ENCODE measurements around the gene SVBP.

The SVBP gene

DNA sequence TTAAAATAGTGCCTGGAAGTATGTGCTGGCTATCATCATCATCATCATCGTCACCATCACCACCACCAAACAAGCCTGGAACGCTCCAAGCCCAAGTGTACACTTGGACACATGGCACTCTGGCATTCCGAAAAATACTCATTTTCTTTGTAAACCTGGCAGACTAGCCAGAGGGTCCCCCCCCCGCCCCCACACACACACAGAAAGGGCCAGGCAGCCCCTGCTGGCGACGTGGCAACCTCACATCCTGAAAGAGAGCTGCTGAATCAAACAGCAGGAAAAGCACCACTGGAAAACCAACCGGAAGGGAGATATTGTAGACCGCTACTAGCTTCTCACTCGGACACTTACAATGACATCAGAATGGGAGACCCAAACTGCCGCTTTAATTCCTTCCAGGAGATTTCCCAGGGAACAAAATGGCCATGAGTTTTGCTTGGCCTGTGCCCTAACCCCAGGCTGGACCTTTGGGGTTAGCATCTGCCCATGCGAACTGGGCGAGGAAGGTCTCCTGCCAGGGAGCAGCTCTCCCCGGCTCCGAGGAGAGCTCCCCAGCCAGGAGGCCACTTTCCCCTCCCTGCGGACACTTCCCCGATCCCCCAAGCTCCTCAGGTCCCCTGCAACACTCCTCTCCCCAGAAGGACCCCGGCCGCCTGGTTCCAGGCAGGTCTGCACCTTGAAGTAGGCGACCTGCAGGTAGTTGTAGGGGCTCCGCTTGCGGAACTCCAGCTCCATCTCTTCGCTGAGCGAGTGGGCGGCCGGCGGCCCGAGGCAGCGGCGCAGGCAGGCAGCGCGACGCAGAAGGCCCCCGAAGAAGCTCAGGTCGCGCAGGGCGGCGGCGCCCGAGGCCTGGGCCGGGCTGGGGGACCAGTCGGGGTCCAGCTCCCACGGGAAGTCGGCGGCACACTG, 51.1 kb downstream of the SVBP start:
- Mint-ChIP-seq H3K9me3 (no peaks in the 10 kb centered on the region), H3K4me1 (peaks cover 13% of the 10 kb centered on the region), H3K27me3 (no peaks in the 10 kb centered on the region), H3K27ac (ENCODE audit: low read depth) (no peak overlapping the region), H3K36me3 (ENCODE audit: insufficient read depth) (peaks cover 9% of the 10 kb centered on the region), H3K4me3 (no peak overlapping the region)
- peak; percentile 7 for ATAC-seq (replicated peaks; ENCODE audit: extremely low read depth, poor library complexity, severe bottlenecking)
- DNase-seq (ENCODE audit: low spot score in 2 of 2): peak in 1 of 2 donors; percentile 28

DNA sequence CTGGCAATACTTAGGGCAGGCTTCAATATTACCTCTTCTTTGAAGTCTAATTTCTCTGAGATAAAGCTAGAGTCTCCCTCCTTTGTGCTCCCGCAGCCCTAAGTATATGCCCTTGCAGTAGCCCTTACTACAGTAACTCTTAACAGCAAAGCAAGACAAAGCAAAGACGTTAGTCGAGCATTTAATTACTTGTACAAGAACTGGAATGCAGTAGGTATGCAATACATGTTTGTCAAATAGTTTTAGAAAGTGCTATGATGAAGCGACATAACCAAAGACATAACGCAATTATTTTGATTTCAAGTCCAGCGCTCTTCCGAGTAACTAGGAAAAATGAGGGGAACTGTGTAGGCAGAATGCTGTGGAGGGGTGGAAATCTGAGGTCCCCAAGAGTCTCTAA, 51.9 kb downstream of the SVBP start:
- H3K4me3 Mint-ChIP-seq: no peak overlapping the region
- H3K27ac Mint-ChIP-seq (ENCODE audit: low read depth): no peak overlapping the region
- peaks cover 11% of the 10 kb centered on the region for H3K36me3 Mint-ChIP-seq (ENCODE audit: insufficient read depth)
- ATAC-seq (replicated peaks; ENCODE audit: extremely low read depth, poor library complexity, severe bottlenecking) (no peak), DNase-seq (ENCODE audit: low spot score in 2 of 2) (no peak)
- no peaks in the 10 kb centered on the region for H3K27me3 Mint-ChIP-seq
- peaks cover 6% of the 10 kb centered on the region for H3K4me1 Mint-ChIP-seq
- no peaks in the 10 kb centered on the region for H3K9me3 Mint-ChIP-seq

DNA sequence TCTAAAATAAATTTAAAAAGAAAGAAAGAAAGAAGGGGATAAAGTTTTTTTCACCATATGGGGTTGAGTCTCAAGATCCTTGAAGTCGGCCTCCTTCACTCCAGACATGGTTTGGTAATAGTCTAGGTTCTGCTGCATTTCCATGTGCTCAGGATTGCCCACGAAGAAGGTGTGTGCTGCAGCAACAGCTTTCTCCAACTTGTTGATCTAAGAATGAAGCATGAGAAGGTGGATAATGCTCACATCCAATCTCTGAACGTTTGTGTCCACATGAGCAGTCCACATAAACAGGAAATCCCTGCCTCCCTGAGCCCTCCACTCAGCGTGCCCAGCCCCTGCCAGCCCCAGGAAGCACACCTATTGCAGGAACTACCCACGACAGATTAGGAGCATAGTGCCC, 54.9 kb downstream of the SVBP start:
- no peak for DNase-seq (ENCODE audit: low spot score in 2 of 2)
- Mint-ChIP-seq H3K9me3 (no peaks in the 10 kb centered on the region), H3K36me3 (ENCODE audit: insufficient read depth) (peaks cover 22% of the 10 kb centered on the region), H3K27ac (ENCODE audit: low read depth) (no peak overlapping the region), H3K4me3 (no peak overlapping the region), H3K27me3 (no peaks in the 10 kb centered on the region), H3K4me1 (peaks cover under 1% of the 10 kb centered on the region)
- no peak for ATAC-seq (replicated peaks; ENCODE audit: extremely low read depth, poor library complexity, severe bottlenecking)

DNA sequence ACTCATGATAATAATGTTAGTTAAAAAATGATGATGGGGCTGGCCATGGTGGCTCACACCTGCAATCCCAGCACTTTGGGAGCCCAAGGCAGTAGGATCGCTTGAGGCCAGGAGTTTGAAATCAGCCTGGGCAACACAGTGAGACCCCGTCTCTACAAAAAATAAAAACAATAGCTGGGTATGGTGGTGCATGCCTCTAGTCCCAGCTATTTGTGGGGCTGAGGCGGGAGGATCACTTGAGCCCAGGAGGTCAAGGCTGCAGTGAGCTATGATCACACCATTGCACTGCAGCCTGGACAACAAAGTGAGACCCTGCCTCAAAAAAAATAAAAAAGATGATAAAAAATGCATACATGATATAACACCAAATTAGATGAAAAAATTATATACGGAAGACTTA, 55.6 kb downstream of the SVBP start:
- Mint-ChIP-seq H3K9me3 (no peaks in the 10 kb centered on the region), H3K27me3 (no peaks in the 10 kb centered on the region), H3K4me1 (peaks cover 8% of the 10 kb centered on the region), H3K27ac (ENCODE audit: low read depth) (no peak overlapping the region), H3K36me3 (ENCODE audit: insufficient read depth) (peaks cover 22% of the 10 kb centered on the region), H3K4me3 (no peak overlapping the region)
- DNase-seq (ENCODE audit: low spot score in 2 of 2) (no peak), ATAC-seq (replicated peaks; ENCODE audit: extremely low read depth, poor library complexity, severe bottlenecking) (no peak)

DNA sequence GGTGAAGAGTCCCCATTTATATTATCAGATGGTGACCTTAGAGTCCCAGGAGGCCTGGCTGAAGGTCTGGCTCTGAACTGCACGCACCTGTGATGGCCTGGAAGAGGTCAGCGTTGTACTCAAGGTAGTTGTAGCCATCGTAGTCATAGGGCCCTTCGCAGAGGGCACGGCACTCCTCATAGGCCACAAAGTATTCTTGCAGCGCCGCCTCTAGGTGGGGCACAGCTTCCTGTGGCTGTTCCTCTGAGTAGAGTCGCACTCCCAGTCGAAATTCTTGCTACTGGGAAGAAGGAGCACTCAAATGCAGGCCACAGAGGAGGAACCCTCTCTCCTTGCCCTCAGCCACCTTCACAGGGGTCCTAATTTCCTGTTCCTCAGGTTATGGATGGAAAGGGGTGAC, 58.1 kb downstream of the SVBP start:
- peaks cover 38% of the 10 kb centered on the region for H3K36me3 Mint-ChIP-seq (ENCODE audit: insufficient read depth)
- DNase-seq (ENCODE audit: low spot score in 2 of 2): no peak
- H3K27me3 Mint-ChIP-seq: no peaks in the 10 kb centered on the region
- no peak overlapping the region for H3K4me3 Mint-ChIP-seq
- H3K9me3 Mint-ChIP-seq: no peaks in the 10 kb centered on the region
- H3K27ac Mint-ChIP-seq (ENCODE audit: low read depth): no peak overlapping the region
- no peak for ATAC-seq (replicated peaks; ENCODE audit: extremely low read depth, poor library complexity, severe bottlenecking)
- H3K4me1 Mint-ChIP-seq: peaks cover 13% of the 10 kb centered on the region

DNA sequence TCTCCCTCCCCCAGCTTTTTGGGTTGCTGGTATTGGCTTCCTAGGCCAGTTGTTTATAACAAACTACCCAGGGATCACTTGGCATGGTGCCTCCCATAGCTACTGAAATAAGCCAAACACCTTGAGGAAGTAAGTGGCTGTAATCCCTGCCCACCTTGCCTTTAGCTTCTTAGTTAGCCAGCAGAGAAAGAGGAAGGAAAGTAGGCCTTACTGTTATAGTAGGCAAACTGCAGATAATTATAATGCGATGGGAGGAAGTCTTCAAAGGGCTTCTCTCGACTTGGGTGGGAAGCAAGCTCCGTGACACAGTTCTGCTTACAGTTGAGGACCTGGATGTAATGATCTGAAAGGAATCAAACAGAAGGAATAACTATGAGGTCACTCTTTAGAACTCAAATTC, 58.6 kb downstream of the SVBP start:
- H3K4me3 Mint-ChIP-seq: no peak overlapping the region
- H3K4me1 Mint-ChIP-seq: peaks cover 13% of the 10 kb centered on the region
- no peaks in the 10 kb centered on the region for H3K27me3 Mint-ChIP-seq
- H3K27ac Mint-ChIP-seq (ENCODE audit: low read depth): no peak overlapping the region
- DNase-seq (ENCODE audit: low spot score in 2 of 2) (no peak), ATAC-seq (replicated peaks; ENCODE audit: extremely low read depth, poor library complexity, severe bottlenecking) (no peak)
- no peaks in the 10 kb centered on the region for H3K9me3 Mint-ChIP-seq
- H3K36me3 Mint-ChIP-seq (ENCODE audit: insufficient read depth): peaks cover 39% of the 10 kb centered on the region

DNA sequence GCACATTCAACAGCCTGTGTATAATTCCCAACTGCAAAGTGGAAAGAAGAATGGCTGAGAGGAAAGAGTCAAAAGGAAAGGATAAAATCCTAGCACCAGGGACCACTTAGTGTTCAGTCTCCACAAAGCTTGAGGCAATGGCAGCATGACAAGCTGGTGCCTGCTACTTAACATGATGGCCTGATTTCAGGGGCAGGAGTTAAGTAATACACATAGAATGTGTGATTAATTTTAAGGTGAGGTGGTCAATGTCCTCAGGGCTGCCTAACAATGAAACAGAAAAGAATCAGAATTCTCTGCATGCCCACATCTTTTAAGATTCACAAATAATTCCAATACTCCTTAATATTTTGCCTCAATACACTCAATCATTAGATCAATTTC, 59.3 kb downstream of the SVBP start:
- Mint-ChIP-seq H3K4me1 (peaks cover 13% of the 10 kb centered on the region), H3K27me3 (no peaks in the 10 kb centered on the region), H3K27ac (ENCODE audit: low read depth) (no peak overlapping the region), H3K36me3 (ENCODE audit: insufficient read depth) (peaks cover 43% of the 10 kb centered on the region), H3K4me3 (no peak overlapping the region), H3K9me3 (no peaks in the 10 kb centered on the region)
- ATAC-seq (replicated peaks; ENCODE audit: extremely low read depth, poor library complexity, severe bottlenecking) (no peak), DNase-seq (ENCODE audit: low spot score in 2 of 2) (no peak)

All from central memory CD8-positive, alpha-beta T cell (primary cell).